T-helper 17 cell (primary cell): Measurements from ENCODE around the gene EDARADD. TPM values are rescaled to one million over a fixed set of nuclear protein-coding genes. Genes with fewer than 3 reads are reported as not detected.

ENCODE experiments used
- ATAC-seq: fragments of 150-1000 bp; cut with Tn5 transposase; 2 replicates; pipeline ENCODE4 v1.10.0; 2021; ENCODE audit warnings: mild to moderate bottlenecking, moderate library complexity
- DNase-seq, 3 donors: peaks; one replicate each; pipeline versions ENCODE4 v3.0.0 to v3.0.0-alpha.2; 2020 to 2021
- H3K9me3 ChIP-seq: one replicate; pipeline ENCODE4 v1.7.0; 2013; ENCODE audit warnings: low read length, mild to moderate bottlenecking; ENCODE audit not compliant: control insufficient read depth, poor library complexity, severe bottlenecking
- H3K27ac Mint-ChIP-seq: one replicate; pipeline ENCODE4 v1.8.0; 2022; ENCODE audit warnings: mild to moderate bottlenecking, moderate library complexity, mixed read lengths
- H3K27me3 Mint-ChIP-seq: one replicate; pipeline ENCODE4 v1.8.0; 2022; ENCODE audit warnings: mixed read lengths
- H3K36me3 Mint-ChIP-seq: one replicate; pipeline ENCODE4 v1.8.0; 2022; ENCODE audit warnings: low read depth, mixed read lengths
- H3K4me1 Mint-ChIP-seq: one replicate; pipeline ENCODE4 v1.8.0; 2022; ENCODE audit warnings: mild to moderate bottlenecking, mixed read lengths
- H3K4me3 Mint-ChIP-seq: one replicate; pipeline ENCODE4 v1.8.0; 2022; ENCODE audit warnings: mild to moderate bottlenecking, moderate library complexity, mixed read lengths
- total RNA-seq, 4 donors: library from RNA in 2 of 4; stranded (reverse) in 2 of 4; gene quantifications; one replicate each; pipeline ENCODE4 v1.2.3 and lab custom pipeline; 2022 to 2026

EDARADD gene
- total RNA-seq, 2 donors from 2014 or later = 0.37 to 2.5 TPM

DNA sequence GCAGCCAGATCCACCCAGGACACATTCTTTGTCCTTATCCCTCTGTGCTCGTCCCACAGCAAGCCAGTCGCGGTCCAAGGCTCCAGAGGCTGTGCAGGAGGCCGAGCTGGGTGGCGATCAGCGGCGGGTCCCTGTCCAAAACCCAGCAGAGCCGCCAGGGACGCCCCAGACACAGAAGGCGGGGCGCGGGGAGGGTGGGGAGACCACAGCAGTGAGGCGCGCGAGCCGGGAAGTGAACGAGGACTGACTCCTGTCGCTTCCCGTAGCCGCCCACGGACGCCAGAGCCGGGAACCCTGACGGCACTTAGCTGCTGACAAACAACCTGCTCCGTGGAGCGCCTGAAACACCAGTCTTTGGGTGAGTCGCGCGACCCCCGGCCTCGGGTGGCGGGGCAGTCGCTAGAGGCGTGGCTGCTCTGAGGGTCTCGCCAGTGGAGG is 129.6 kb downstream of the EDARADD start, which contains the start of gene LGALS8:
Gene LGALS8 (plus strand): TSS at position 279 of the 438 bp plus-strand sequence. CDS start 2,089 bp downstream, outside the sequence.
- peak within 1 kb of the TSS; percentile 98 for H3K4me3 Mint-ChIP-seq
- H3K36me3 Mint-ChIP-seq = peaks cover 5% of the 10 kb centered on the region
- DNase-seq (peak; percentile 70 to 76 (median 75)), ATAC-seq (peak; percentile 84)
- no peaks in the 10 kb centered on the region for H3K9me3 ChIP-seq
- H3K4me1 Mint-ChIP-seq = peaks cover 30% of the 10 kb centered on the region
- H3K27ac Mint-ChIP-seq = peak within 1 kb of the TSS; percentile 98
- no peaks in the 10 kb centered on the region for H3K27me3 Mint-ChIP-seq

DNA sequence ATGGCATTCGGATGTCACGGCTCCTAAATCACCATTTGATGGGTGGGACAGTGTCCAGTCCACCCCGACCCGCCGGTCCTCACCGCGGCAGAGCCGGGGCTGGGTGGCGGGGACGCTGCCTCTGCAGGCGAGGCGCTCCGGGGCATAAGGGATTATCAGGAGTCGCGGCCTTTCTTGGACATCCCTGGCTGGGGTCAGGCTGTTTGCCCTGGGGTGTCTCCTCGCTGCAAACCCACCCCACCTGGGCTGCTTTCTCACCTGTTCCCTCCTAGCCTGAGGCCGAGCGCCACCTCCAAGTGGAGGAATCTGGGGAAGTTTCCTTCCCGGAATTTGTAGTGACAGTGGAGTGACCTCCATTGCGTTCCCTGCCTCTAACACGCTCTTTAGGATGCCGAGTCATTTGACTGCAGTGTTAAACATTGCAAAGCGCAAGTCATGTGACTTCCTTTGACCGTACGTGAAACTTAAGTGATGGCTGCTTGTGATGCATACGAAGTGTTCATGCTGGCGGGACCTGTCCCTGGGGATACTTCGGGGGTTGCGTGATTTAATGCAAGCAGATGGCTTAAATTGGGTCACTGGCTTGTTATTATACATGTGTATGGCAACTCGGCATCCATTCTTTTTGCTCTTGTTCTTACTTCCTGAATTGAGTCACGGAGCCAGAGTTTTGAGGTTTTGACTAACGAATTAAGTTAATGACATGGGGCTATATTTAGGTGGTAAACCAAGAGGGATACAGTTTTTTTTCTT is 130.2 kb downstream of the EDARADD start:
- peak; percentile 28 to 48 (median 39) for DNase-seq
- H3K36me3 Mint-ChIP-seq = peaks cover 5% of the 10 kb centered on the region
- peak; percentile 89 for ATAC-seq

DNA sequence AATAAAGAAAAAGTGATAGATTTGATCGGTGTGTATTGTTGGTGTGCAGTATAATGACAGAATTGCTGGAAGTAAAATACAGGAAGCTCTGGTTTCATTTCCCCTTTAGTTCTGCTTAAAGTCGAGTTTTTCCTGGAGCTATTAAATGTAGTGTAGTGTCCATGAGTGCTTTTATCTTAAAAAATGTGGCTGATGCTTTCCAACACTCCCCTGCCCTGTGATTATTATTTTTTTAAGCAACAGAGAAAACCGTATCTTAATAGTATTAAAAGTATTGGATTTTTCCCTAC is 130.8 kb downstream of the EDARADD start:
- no peak for ATAC-seq
- H3K4me3 Mint-ChIP-seq = peak overlapping the region; percentile 98
- no peak for DNase-seq
- no peaks in the 10 kb centered on the region for H3K27me3 Mint-ChIP-seq
- peaks cover 5% of the 10 kb centered on the region for H3K36me3 Mint-ChIP-seq
- H3K9me3 ChIP-seq = no peaks in the 10 kb centered on the region
- peak overlapping the region; percentile 98 for H3K27ac Mint-ChIP-seq
- H3K4me1 Mint-ChIP-seq = peaks cover 30% of the 10 kb centered on the region

More for the DNA sequence above, 130.2 kb downstream of the EDARADD start:
- Mint-ChIP-seq H3K4me1 (peaks cover 32% of the 10 kb centered on the region), H3K27me3 (no peaks in the 10 kb centered on the region), H3K27ac (peak overlapping the region; percentile 98), H3K4me3 (peak overlapping the region; percentile 98)
- no peaks in the 10 kb centered on the region for H3K9me3 ChIP-seq

DNA sequence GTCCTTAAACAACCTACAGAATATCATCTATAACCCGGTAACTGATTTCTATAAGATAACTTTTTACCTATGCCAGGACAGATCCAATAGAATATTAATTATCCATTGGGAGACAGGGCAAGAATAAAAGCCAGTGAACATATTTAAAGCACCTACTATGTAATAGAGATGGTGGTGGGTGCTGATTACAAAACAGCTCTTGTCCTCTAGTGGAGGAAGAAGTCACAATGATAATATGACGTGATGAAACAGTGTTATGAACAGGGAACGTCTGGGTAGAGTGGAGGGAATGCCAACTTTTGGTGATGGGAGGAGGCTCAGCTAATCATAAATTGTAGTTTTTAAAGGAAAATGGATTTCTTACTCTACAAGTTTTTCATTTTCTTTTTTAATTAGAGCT is 132.0 kb downstream of the EDARADD start:
- H3K27me3 Mint-ChIP-seq = no peaks in the 10 kb centered on the region
- peak overlapping the region; percentile 98 for H3K27ac Mint-ChIP-seq
- H3K4me1 Mint-ChIP-seq = peaks cover 34% of the 10 kb centered on the region
- H3K36me3 Mint-ChIP-seq = peaks cover 6% of the 10 kb centered on the region
- ATAC-seq = no peak
- no peak overlapping the region for H3K4me3 Mint-ChIP-seq
- DNase-seq = no peak
- no peaks in the 10 kb centered on the region for H3K9me3 ChIP-seq

DNA sequence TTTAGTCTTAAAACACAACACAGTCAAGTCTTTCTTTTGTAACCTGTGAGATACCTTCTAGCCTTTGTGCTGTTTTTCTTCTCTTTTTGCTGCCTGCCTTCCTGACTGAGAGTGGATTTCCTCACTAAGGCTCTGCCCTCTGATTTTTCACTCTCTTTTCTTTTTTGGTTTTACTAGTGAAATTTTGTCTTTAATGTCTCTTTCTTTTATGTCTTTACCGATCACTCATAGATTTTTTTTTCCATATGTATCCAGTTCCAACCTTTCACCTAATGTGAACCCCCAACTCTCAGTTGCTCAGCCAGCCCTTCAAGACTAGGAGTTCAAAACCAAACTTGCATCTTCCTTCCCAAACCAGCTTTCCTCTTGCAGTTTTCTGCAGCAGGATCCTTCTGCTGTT is 136.2 kb downstream of the EDARADD start:
- DNase-seq (no peak), ATAC-seq (no peak)
- H3K9me3 ChIP-seq = no peaks in the 10 kb centered on the region
- peak overlapping the region; percentile 73 for H3K4me3 Mint-ChIP-seq
- H3K4me1 Mint-ChIP-seq = peaks cover 42% of the 10 kb centered on the region
- peak overlapping the region; percentile 95 for H3K27ac Mint-ChIP-seq
- H3K36me3 Mint-ChIP-seq = peaks cover 6% of the 10 kb centered on the region
- H3K27me3 Mint-ChIP-seq = no peaks in the 10 kb centered on the region

DNA sequence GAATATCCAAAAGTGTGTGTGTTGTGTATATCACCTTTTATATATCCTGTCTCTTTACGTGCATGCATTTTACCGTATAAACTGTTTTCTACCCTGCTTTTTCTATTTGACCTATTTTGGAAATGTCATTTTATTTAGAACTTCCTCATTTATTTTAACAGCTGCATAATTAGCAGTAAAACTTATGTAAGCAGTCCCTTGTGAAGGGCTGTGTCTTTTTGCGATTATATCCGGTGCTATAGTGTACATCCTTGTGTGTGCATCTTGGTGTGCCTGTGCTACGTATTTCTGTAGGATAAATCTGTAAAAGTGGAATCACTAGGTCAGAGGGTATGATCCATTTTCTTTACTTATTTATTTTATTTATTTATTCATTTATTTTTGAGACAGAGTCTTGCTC is 136.9 kb downstream of the EDARADD start:
- no peaks in the 10 kb centered on the region for H3K9me3 ChIP-seq
- DNase-seq (no peak), ATAC-seq (no peak)
- Mint-ChIP-seq H3K27me3 (no peaks in the 10 kb centered on the region), H3K27ac (peak overlapping the region; percentile 95), H3K4me1 (peaks cover 44% of the 10 kb centered on the region), H3K36me3 (peaks cover 6% of the 10 kb centered on the region), H3K4me3 (no peak overlapping the region)

DNA sequence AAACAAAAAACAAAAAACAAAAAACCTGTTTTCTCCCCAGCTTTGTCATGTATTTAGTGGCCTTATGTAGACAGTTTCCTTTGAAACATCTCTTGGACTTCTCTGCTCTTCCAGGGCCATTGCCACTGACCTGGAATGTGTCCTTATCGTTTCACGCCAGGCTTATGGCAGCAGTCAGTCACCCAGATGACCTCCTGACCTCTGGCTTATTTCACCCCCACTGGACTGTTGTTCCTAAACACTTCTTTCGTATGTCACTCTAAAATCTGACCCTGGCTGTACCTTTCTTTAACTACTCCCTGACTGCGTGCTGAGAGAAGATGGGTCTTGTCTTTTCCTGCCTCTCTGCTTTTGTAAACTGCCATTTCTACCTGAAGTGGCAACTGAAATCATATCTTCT is 138.8 kb downstream of the EDARADD start:
- H3K9me3 ChIP-seq = no peaks in the 10 kb centered on the region
- Mint-ChIP-seq H3K27me3 (no peaks in the 10 kb centered on the region), H3K4me1 (peaks cover 42% of the 10 kb centered on the region), H3K36me3 (peaks cover 6% of the 10 kb centered on the region), H3K4me3 (peak overlapping the region; percentile 47), H3K27ac (peak overlapping the region; percentile 95)
- DNase-seq (no peak), ATAC-seq (no peak)

DNA sequence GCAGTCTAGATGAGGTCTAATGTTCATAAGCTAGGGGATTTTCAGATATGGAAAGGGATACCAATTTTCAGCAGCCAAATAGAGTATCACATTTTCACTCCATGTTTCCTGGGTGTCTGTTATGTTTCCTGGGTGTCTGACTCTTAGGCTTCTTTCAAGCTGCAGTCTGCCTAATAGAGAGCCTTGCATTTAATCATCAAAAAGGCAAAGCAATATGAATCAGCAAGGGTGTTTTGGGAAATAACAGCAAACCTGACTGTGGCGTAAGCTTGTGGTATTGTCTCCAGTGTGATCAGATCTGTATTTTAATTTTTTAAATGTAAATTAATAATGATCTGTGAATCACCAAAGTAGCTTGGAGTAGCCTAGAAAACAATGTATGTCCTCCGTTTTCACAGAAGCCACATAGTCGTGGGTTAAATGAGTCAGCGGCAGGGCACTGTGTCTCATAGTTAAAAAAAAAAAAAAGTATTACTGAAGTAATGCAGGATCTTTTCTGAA is 140.1 kb downstream of the EDARADD start:
- peak overlapping the region; percentile 56 for H3K4me3 Mint-ChIP-seq
- H3K27me3 Mint-ChIP-seq = no peaks in the 10 kb centered on the region
- peak overlapping the region; percentile 95 for H3K27ac Mint-ChIP-seq
- H3K4me1 Mint-ChIP-seq = peaks cover 40% of the 10 kb centered on the region
- H3K36me3 Mint-ChIP-seq = peaks cover 6% of the 10 kb centered on the region
- DNase-seq = no peak
- H3K9me3 ChIP-seq = no peaks in the 10 kb centered on the region
- peak; percentile 74 for ATAC-seq

Other genes with a start within 250 kb of the EDARADD start
- 10 to 100 TPM; 11.1 to 14.9 TPM for gene ERO1B, start 112.3 kb upstream of the EDARADD start, total RNA-seq
- 100 to 1,000 TPM; 161 to 173 TPM for gene LGALS8, start 129.7 kb downstream of the EDARADD start, total RNA-seq
- gene HEATR1, start 210.2 kb downstream of the EDARADD start, total RNA-seq = 10 to 100 TPM; 34.2 to 45.6 TPM